ENCODE measurements around the gene LETM1. TPM values are rescaled to one million over a fixed set of nuclear protein-coding genes. Genes with fewer than 3 reads are reported as not detected.

LETM1 gene
- total RNA-seq, 1 donor from 2014 or later: 16.9 TPM

- Histone ChIP-seq H3K4me1 (no peaks in the 10 kb centered on the region), H3K4me3 (no peak overlapping the region), H3K9me3 (ENCODE audit: low read depth) (no peaks in the 10 kb centered on the region), H3K9ac (no peak overlapping the region), H3K36me3 (no peaks in the 10 kb centered on the region), H3F3A (ENCODE audit: low read depth) (peaks cover 12% of the 10 kb centered on the region), H2AFZ (replicated peaks) (no peak overlapping the region), H3K27ac (no peak overlapping the region), H3K27me3 (no peaks in the 10 kb centered on the region), H3K79me2 (ENCODE audit: low read depth) (no peaks in the 10 kb centered on the region), H3K4me2 (no peak overlapping the region), H4K20me1 (ENCODE audit: low read depth) (peaks cover 9% of the 10 kb centered on the region)
- no peak for TF ChIP-seq CTCF (IDR thresholded peaks at IDR 0.05)
- TF ChIP-seq EZH2 (IDR thresholded peaks at IDR 0.05): no peak
- TF ChIP-seq EZH2phosphoT487 (IDR thresholded peaks at IDR 0.05): no peak
- Mint-ChIP-seq H3K9me3 (no peaks in the 10 kb centered on the region), H3K4me3 (no peak overlapping the region), H3K27ac (no peak overlapping the region), H3K4me1 (no peaks in the 10 kb centered on the region), H3K36me3 (peaks cover 1% of the 10 kb centered on the region), H3K27me3 (ENCODE audit: insufficient read depth, low read depth) (peaks cover 4% of the 10 kb centered on the region)
- DNase-seq (ENCODE audit: low spot score): no peak
Measured at GRCh38 chr4:1810765-1811164, 45.2 kb downstream of the LETM1 start.

DNA sequence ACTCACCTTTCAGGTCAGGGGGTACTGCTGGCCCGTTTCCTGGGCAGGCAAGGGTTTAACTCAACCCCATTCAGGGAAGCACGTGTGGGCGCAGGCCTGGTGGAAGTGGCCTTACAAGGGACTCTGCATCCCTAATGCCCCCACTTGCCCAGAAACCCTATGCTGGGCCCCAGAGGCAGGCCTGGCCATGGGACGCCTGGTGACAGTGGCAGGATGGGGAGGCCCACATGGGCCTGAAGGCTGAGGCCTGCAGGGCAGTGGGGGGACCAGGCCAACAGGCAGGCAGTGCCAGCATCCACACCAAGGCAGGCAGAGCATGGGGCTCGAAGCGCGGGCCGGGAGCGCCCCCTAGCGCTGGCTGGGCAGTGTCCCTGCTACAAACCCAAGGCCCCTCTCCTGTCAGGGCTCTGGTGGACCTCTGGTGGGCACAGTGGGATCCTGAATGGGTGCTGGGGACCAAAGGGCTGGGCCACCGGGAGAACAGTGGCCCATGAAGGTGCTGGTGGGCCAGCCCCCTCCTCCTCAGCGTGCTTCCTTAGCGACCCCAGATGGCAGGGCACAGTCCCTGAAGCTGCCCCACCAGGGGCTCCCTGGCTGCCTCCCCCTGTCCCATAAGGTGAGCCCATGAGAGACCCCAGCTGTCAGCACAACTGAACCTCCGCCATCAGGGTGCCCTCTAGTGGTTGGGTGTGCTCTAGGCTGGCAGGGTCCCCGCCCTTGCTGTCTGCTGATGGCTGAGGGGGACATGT is 46.0 kb downstream of the LETM1 start:
- Histone ChIP-seq H3K27me3 (no peaks in the 10 kb centered on the region), H4K20me1 (ENCODE audit: low read depth) (peaks cover 9% of the 10 kb centered on the region), H3K36me3 (no peaks in the 10 kb centered on the region), H3F3A (ENCODE audit: low read depth) (peaks cover 12% of the 10 kb centered on the region), H3K4me1 (no peaks in the 10 kb centered on the region), H3K4me3 (no peak overlapping the region), H3K27ac (no peak overlapping the region), H3K79me2 (ENCODE audit: low read depth) (no peaks in the 10 kb centered on the region), H3K9ac (no peak overlapping the region), H3K4me2 (no peak overlapping the region), H3K9me3 (ENCODE audit: low read depth) (no peaks in the 10 kb centered on the region), H2AFZ (replicated peaks) (no peak overlapping the region)
- no peak overlapping the region for H3K4me3 Mint-ChIP-seq
- H3K27ac Mint-ChIP-seq: no peak overlapping the region
- peaks cover 1% of the 10 kb centered on the region for H3K36me3 Mint-ChIP-seq
- TF ChIP-seq CTCF (IDR thresholded peaks at IDR 0.05) (peak; percentile 92), EZH2phosphoT487 (IDR thresholded peaks at IDR 0.05) (no peak), EZH2 (IDR thresholded peaks at IDR 0.05) (no peak)
- H3K9me3 Mint-ChIP-seq: no peaks in the 10 kb centered on the region
- peaks cover 4% of the 10 kb centered on the region for H3K27me3 Mint-ChIP-seq (ENCODE audit: insufficient read depth, low read depth)
- peak; percentile 89 for DNase-seq (ENCODE audit: low spot score)
- no peaks in the 10 kb centered on the region for H3K4me1 Mint-ChIP-seq

GRCh38 chr4:1808851-1809753 is 46.9 kb downstream of the LETM1 start:
- Mint-ChIP-seq H3K9me3 (no peaks in the 10 kb centered on the region), H3K27me3 (ENCODE audit: insufficient read depth, low read depth) (peaks cover 4% of the 10 kb centered on the region), H3K4me1 (no peaks in the 10 kb centered on the region), H3K36me3 (peaks cover 1% of the 10 kb centered on the region), H3K4me3 (no peak overlapping the region), H3K27ac (peak overlapping the region; percentile 50)
- H3K79me2 ChIP-seq (ENCODE audit: low read depth): no peaks in the 10 kb centered on the region
- no peak for DNase-seq (ENCODE audit: low spot score)
- TF ChIP-seq EZH2 (IDR thresholded peaks at IDR 0.05) (no peak), CTCF (IDR thresholded peaks at IDR 0.05) (no peak), EZH2phosphoT487 (IDR thresholded peaks at IDR 0.05) (no peak)
- no peak overlapping the region for H3K9ac ChIP-seq
- H3K4me3 ChIP-seq: no peak overlapping the region
- peaks cover 9% of the 10 kb centered on the region for H4K20me1 ChIP-seq (ENCODE audit: low read depth)
- no peaks in the 10 kb centered on the region for H3K9me3 ChIP-seq (ENCODE audit: low read depth)
- H3K4me2 ChIP-seq: no peak overlapping the region
- no peak overlapping the region for H3K27ac ChIP-seq
- H3K27me3 ChIP-seq: no peaks in the 10 kb centered on the region
- H3K4me1 ChIP-seq: no peaks in the 10 kb centered on the region
- H3F3A ChIP-seq (ENCODE audit: low read depth): peaks cover 12% of the 10 kb centered on the region
- H3K36me3 ChIP-seq: no peaks in the 10 kb centered on the region
- H2AFZ ChIP-seq (replicated peaks): no peak overlapping the region

All from neural progenitor cell (in vitro differentiated cells).